GM21515 (cell line): ENCODE measurements around the gene AP3B1.

Experiments
- ATAC-seq: cut with Tn5 transposase; IDR thresholded peaks from one replicate; pipeline ENCODE4 v1.9.1; 2021; ENCODE audit not compliant: unreplicated experiment

The AP3B1 gene

GRCh38 chr5:78289911-78290310, 4.6 kb downstream of the AP3B1 start:
- no peak for ATAC-seq

GRCh38 chr5:78288246-78288645, 6.3 kb downstream of the AP3B1 start:
- no peak for ATAC-seq

- no peak for ATAC-seq
Observed at GRCh38 chr5:78287833-78288232, 6.7 kb downstream of the AP3B1 start.

- ATAC-seq = no peak
Observed at GRCh38 chr5:78287169-78287568, 7.3 kb downstream of the AP3B1 start.

GRCh38 chr5:78286290-78286689, 8.2 kb downstream of the AP3B1 start:
- ATAC-seq = no peak

GRCh38 chr5:78283802-78284201, 10.7 kb downstream of the AP3B1 start:
- ATAC-seq = no peak

GRCh38 chr5:78283105-78283504, 11.4 kb downstream of the AP3B1 start:
- no peak for ATAC-seq

GRCh38 chr5:78280261-78280660, 14.2 kb downstream of the AP3B1 start:
- no peak for ATAC-seq

- no peak for ATAC-seq
Observed at GRCh38 chr5:78279194-78279593, 15.3 kb downstream of the AP3B1 start.

- ATAC-seq = no peak
Observed at GRCh38 chr5:78277715-78278114, 16.8 kb downstream of the AP3B1 start.

- no peak for ATAC-seq
Observed at GRCh38 chr5:78275998-78276543, 18.4 kb downstream of the AP3B1 start.

- ATAC-seq = no peak
Observed at GRCh38 chr5:78274540-78275197, 19.8 kb downstream of the AP3B1 start.

- no peak for ATAC-seq
Observed at GRCh38 chr5:78273436-78273835, 21.1 kb downstream of the AP3B1 start.

GRCh38 chr5:78271766-78272165, 22.7 kb downstream of the AP3B1 start:
- no peak for ATAC-seq

- no peak for ATAC-seq
Observed at GRCh38 chr5:78269088-78269703, 25.3 kb downstream of the AP3B1 start.

- no peak for ATAC-seq
Observed at GRCh38 chr5:78268356-78268755, 26.1 kb downstream of the AP3B1 start.

- ATAC-seq = no peak
Observed at GRCh38 chr5:78265163-78265562, 29.3 kb downstream of the AP3B1 start.

- no peak for ATAC-seq
Observed at GRCh38 chr5:78264600-78264999, 29.9 kb downstream of the AP3B1 start.

- ATAC-seq = no peak
Observed at GRCh38 chr5:78260771-78261170, 33.7 kb downstream of the AP3B1 start.

GRCh38 chr5:78253201-78253600, 41.3 kb downstream of the AP3B1 start:
- ATAC-seq = no peak

GRCh38 chr5:78252715-78253114, 41.8 kb downstream of the AP3B1 start:
- no peak for ATAC-seq

GRCh38 chr5:78251663-78252284, 42.7 kb downstream of the AP3B1 start:
- no peak for ATAC-seq
